CD4-positive, alpha-beta T cell treated with Interleukin-21 for 1 hour (primary cell): ENCODE results near the gene DPEP3.

Experiments used
- DNase-seq: peaks from one replicate; pipeline ENCODE4 v3.0.0-alpha.2; 2020

The DPEP3 gene

DNA sequence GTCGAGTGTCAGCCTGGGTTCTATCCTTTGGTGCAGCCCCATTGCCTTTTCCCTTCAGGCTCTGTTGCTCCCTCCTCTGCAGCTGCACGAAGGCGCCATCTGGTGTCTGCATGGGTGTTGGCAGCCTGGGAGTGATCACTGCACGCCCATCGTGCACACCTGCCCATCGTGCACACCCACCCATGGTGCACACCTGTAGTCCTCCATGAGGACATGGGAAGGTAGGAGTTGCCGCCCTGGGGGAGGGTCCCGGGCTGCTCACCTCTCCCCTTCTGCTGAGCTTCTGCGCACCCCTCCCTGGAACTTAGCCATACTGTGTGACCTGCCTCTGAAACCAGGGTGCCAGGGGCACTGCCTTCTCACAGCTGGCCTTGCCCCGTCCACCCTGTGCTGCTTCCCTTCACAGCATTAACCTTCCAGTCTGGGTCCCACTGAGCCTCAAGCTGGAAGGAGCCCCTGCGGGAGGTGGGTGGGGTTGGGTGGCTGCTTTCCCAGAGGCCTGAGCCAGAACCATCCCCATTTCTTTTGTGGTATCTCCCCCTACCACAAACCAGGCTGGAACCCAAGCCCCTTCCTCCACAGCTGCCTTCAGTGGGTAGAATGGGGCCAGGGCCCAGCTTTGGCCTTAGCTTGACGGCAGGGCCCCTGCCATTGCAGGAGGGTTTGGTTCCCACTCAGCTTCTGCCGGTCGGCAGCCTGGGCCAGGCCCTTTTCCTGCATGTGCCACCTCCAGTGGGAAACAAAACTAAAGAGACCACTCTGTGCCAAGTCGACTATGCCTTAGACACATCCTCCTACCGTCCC, 51.5 kb downstream of the DPEP3 start:
- DNase-seq = peak; percentile 81

DNA sequence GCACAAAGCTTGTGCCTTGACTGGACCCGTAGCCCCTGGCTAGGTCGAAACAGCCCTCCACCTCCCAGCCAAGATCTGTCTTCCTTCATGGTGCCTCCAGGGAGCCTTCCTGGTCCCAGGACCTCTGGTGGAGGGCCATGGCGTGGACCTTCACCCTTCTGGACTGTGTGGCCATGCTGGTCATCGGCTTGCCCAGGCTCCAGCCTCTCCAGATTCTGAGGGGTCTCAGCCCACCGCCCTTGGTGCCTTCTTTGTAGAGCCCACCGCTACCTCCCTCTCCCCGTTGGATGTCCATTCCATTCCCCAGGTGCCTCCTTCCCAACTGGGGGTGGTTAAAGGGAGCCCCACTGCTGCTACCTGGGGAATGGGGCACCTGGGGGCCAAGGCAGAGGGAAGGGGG, 52.2 kb downstream of the DPEP3 start:
- DNase-seq = no peak

DNA sequence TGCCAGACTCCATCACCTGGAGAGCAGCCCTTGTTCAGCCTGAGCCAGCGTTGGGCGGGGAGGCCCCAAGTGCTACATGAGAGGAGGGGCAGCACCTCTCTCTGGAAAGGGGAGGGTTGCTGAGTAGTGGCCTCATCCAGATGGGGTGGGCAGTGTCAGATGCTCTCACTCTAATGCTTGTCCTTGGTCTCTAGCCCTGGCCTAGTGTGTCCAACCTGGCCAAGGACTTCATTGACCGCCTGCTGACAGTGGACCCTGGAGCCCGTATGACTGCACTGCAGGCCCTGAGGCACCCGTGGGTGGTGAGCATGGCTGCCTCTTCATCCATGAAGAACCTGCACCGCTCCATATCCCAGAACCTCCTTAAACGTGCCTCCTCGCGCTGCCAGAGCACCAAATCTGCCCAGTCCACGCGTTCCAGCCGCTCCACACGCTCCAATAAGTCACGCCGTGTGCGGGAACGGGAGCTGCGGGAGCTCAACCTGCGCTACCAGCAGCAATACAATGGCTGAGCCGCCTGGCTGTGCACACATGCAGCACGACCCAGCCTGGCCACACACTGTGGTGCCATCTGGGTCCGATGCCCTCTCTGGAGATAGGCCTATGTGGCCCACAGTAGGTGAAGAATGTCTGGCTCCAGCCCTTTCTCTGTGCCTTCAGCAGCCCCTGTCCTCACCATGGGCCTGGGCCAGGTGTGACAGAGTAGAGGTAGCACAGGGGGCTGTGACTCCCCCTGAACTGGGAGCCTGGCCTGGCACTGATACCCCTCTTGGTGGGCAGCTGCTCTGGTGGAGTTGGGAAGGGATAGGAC, 53.0 kb downstream of the DPEP3 start:
- DNase-seq = no peak

DNA sequence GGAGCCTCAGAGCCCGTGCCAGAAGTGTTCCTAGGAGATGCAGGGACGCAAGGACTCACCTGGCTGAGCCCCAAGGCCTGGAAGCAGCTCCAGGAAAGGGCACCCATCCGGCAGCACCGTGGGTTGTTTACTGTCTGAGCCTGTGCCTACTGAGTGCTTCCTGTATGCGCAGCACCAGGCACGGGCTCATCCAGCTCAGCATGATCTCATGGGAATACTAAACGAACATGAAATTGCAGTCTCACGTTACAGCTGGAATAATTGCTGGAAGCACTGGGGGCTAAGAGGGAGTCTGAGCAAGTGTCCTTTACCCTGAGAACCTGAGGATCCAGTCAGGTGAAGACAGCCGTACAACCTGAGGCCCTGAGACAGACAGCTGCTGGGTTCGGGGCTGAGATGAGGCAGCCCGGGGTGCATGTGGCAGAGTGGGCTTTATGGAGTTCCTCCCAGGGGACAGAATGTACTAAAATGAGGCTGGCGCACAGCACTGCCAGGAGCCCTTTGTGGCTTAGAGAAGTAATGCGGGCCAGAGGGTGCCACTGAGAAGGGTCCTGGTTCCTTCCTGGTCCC, 54.0 kb downstream of the DPEP3 start:
- DNase-seq = no peak
